ENCODE results near the gene NT5DC2. TPM values are rescaled to one million over a fixed set of nuclear protein-coding genes. Genes with fewer than 3 reads are reported as not detected.

The NT5DC2 gene
- total RNA-seq, 4 donors from 2014 or later = 51.8 to 68.7 (median 63.3) TPM

- TF ChIP-seq POLR2A (IDR thresholded peaks at IDR 0.05) (no peak), EP300 (IDR thresholded peaks at IDR 0.05) (no peak), POLR2AphosphoS5 (IDR thresholded peaks at IDR 0.05) (no peak), CTCF (IDR thresholded peaks at IDR 0.05) (no peak)
- Histone ChIP-seq H3K4me3 (no peak overlapping the region), H3K27me3 (no peaks in the 10 kb centered on the region), H3K4me1 (no peaks in the 10 kb centered on the region), H3K36me3 (peaks cover 78% of the 10 kb centered on the region), H3K27ac (no peak overlapping the region), H3K9me3 (no peaks in the 10 kb centered on the region)
- no peak for DNase-seq (ENCODE audit: low spot score in 2 of 2)
- WGBS = 93% methylated on average over 5 of the region's 5 CpGs
Measured at GRCh38 chr3:52554026-52554755, 20.5 kb upstream of the NT5DC2 start.

- no peaks in the 10 kb centered on the region for H3K27me3 ChIP-seq
- no peak for DNase-seq (ENCODE audit: low spot score in 2 of 2)
- TF ChIP-seq POLR2A (IDR thresholded peaks at IDR 0.05) = no peak
- no peak for TF ChIP-seq CTCF (IDR thresholded peaks at IDR 0.05)
- TF ChIP-seq EP300 (IDR thresholded peaks at IDR 0.05) = no peak
- no peak for TF ChIP-seq POLR2AphosphoS5 (IDR thresholded peaks at IDR 0.05)
- peaks cover 81% of the 10 kb centered on the region for H3K36me3 ChIP-seq
- H3K4me3 ChIP-seq = no peak overlapping the region
- 68% methylated on average over 3 of the region's 3 CpGs for WGBS
- H3K27ac ChIP-seq = no peak overlapping the region
- no peaks in the 10 kb centered on the region for H3K4me1 ChIP-seq
- H3K9me3 ChIP-seq = no peaks in the 10 kb centered on the region
Measured at GRCh38 chr3:52552089-52552488, 18.4 kb upstream of the NT5DC2 start.

DNA sequence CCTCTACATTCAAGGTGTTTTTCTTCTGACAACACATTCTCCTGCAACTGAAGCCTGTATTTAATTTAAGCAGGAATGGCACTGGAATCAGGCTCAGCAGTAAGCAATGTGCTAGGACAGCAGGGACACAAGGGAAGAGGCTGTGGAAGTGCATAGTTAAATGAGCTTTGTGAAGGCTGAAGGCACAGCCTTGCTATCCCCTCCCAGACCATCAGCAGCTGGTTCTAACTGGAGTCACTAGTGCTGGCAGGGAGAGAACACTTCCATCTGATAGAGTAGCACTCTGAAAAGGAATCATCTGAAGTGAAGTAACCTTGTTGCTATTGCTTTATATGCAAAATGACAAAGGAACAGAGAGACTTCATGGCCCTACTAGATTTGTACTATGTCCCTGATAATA, 17.5 kb upstream of the NT5DC2 start:
- no peak overlapping the region for H3K4me3 ChIP-seq
- H3K4me1 ChIP-seq = no peaks in the 10 kb centered on the region
- DNase-seq (ENCODE audit: low spot score in 2 of 2) = no peak
- no peak overlapping the region for H3K27ac ChIP-seq
- TF ChIP-seq EP300 (IDR thresholded peaks at IDR 0.05) = no peak
- TF ChIP-seq CTCF (IDR thresholded peaks at IDR 0.05) = no peak
- TF ChIP-seq POLR2AphosphoS5 (IDR thresholded peaks at IDR 0.05) = no peak
- TF ChIP-seq POLR2A (IDR thresholded peaks at IDR 0.05) = no peak
- peaks cover 84% of the 10 kb centered on the region for H3K36me3 ChIP-seq
- no peaks in the 10 kb centered on the region for H3K27me3 ChIP-seq
- no peaks in the 10 kb centered on the region for H3K9me3 ChIP-seq

DNA sequence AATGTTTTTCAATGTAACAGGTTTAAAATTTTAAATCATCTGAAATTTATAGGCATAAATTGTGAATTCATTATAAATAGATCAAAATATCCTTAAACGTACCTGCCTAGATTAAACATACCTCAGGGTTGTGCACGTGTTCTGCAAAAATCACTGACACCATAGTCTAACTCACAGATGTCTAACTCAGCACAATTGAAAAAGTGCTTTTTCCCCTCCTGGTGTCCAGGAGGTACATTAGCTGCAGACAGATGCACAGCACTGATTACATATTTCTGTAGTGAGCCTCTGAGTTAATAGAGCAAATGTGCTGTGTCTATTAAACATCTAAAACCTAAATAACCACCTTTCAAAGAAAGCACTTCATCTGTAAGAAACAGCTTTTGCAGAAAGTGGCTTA, 13.5 kb upstream of the NT5DC2 start:
- H3K9me3 ChIP-seq = no peaks in the 10 kb centered on the region
- no peaks in the 10 kb centered on the region for H3K4me1 ChIP-seq
- H3K27ac ChIP-seq = no peak overlapping the region
- H3K36me3 ChIP-seq = peaks cover 59% of the 10 kb centered on the region
- WGBS = 76% methylated on average over 2 of the region's 2 CpGs
- TF ChIP-seq POLR2A (IDR thresholded peaks at IDR 0.05) (no peak), EP300 (IDR thresholded peaks at IDR 0.05) (no peak), CTCF (IDR thresholded peaks at IDR 0.05) (no peak), POLR2AphosphoS5 (IDR thresholded peaks at IDR 0.05) (no peak)
- H3K27me3 ChIP-seq = no peaks in the 10 kb centered on the region
- no peak for DNase-seq (ENCODE audit: low spot score in 2 of 2)
- H3K4me3 ChIP-seq = no peak overlapping the region

DNA sequence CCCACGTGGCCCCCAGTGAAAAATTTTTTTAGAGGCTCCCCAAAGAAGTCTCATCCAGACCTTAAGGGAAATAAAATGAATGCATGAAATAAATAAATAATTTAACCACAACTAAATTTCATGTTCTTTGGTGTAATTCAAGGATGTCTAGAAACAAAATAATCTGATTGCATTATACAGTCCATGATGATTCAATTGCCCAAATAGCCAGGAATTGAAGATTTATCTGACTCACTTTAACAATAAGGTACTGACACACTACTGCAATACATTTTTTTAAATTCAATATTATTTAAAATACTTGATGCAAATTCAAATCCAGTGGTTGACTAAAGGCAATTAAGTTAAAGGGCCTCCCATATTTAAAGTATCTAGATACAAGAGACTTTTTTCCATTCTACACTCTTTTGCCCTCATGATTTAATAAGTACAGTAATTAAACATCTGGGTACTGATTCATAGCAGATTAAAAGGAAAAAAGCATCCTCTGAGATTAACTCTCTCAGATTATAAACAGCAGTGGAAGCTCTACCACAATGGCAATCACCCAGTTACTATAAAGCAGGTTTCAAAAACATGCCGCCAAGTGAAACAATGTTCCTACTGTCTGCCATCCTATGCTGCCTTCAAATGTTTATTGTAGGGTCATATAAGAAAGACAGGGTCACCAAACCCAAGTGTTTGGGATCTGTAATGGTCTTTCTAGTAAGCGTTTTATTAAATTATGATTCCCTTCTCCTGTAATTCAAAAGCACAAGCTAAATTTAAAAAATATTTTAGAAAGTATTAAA, 12.6 kb upstream of the NT5DC2 start:
- 80% methylated on average over 3 of the region's 3 CpGs for WGBS
- no peak overlapping the region for H3K27ac ChIP-seq
- no peak for DNase-seq (ENCODE audit: low spot score in 2 of 2)
- no peak for TF ChIP-seq EP300 (IDR thresholded peaks at IDR 0.05)
- no peaks in the 10 kb centered on the region for H3K27me3 ChIP-seq
- no peak overlapping the region for H3K4me3 ChIP-seq
- H3K9me3 ChIP-seq = no peaks in the 10 kb centered on the region
- no peaks in the 10 kb centered on the region for H3K4me1 ChIP-seq
- H3K36me3 ChIP-seq = peaks cover 52% of the 10 kb centered on the region

All from suprapubic skin (tissue), 4 donors.